Small intestine (tissue), 7 donors: Measurements from ENCODE around the gene CNOT2. TPM values are rescaled to one million over a fixed set of nuclear protein-coding genes. Genes with fewer than 3 reads are reported as not detected.
A peak's percentile ranks its signal among the peaks of the same experiment; 100 is the strongest.
"Not testable (repeated sequence)": the region's sequence is repeated elsewhere in the genome, so short reads cannot be mapped to it uniquely, and the experiment has no call there.

Source experiments
- DNase-seq, 2 donors: peaks; one replicate each; pipeline versions ENCODE4 v3.0.0 to v3.0.0-alpha.2; 2013
- FAIRE-seq: peaks from 2 replicates; lab custom pipeline; 2012; peaks lifted over from hg19 to GRCh38; lab: Jason Lieb, UNC
- H3K27ac ChIP-seq, 3 donors: one replicate each; pipeline ENCODE4 v1.5.1; 2013; ENCODE audit warnings: low read length in 2 of 3, mild to moderate bottlenecking in 2 of 3, control low read depth in 1 of 3, inconsistent platforms in 1 of 3, low read depth in 1 of 3, moderate library complexity in 1 of 3
- H3K27me3 ChIP-seq, 3 donors: one replicate each; pipeline ENCODE4 v1.6.1; 2013; ENCODE audit warnings: low read length in 3 of 3, inconsistent platforms in 1 of 3; ENCODE audit not compliant: control insufficient read depth in 3 of 3, insufficient read depth in 3 of 3
- H3K36me3 ChIP-seq, 3 donors: one replicate each; pipeline ENCODE4 v1.6.1; 2013; ENCODE audit warnings: low read length in 3 of 3, inconsistent platforms in 1 of 3, low read depth in 1 of 3, mild to moderate bottlenecking in 1 of 3, moderate library complexity in 1 of 3; ENCODE audit not compliant: control insufficient read depth in 3 of 3, insufficient read depth in 2 of 3
- H3K4me1 ChIP-seq, 3 donors: one replicate each; pipeline ENCODE4 v1.6.1; 2013; ENCODE audit warnings: low read length in 2 of 3, inconsistent platforms in 1 of 3, low read depth in 1 of 3, mild to moderate bottlenecking in 1 of 3, moderate library complexity in 1 of 3; ENCODE audit not compliant: control insufficient read depth in 3 of 3, insufficient read depth in 2 of 3
- H3K4me3 ChIP-seq, 3 donors: one replicate each; pipeline ENCODE4 v1.5.1; 2013; ENCODE audit warnings: low read length in 3 of 3, control low read depth in 1 of 3, inconsistent platforms in 1 of 3, low read depth in 1 of 3, mild to moderate bottlenecking in 1 of 3, moderate library complexity in 1 of 3
- H3K9me3 ChIP-seq, 2 donors: one replicate each; pipeline ENCODE4 v1.6.1; 2013; ENCODE audit warnings: low read depth in 1 of 2, low read length in 1 of 2; ENCODE audit not compliant: control insufficient read depth in 2 of 2, insufficient read depth in 1 of 2
- WGBS, 3 donors: extraction: QIAGEN DNeasy Blood & Tissue Kit; methylation state at CpG; one replicate each; pipeline ENCODE4 v1.1.7; 2013; 5-methylcytosine and 5-hydroxymethylcytosine counted together
- polyA plus RNA-seq, 4 donors: library from polyadenylated mRNA; stranded (reverse) in 3 of 4; unstranded in 1 of 4; fragments of 200-250 nt in 3 of 4; fragments of 120-200 nt in 1 of 4; gene quantifications; one replicate each; pipeline versions ENCODE4 v1.2.1 to v1.2.3, GENCODE V29; 2013
- donor health status: healthy with polysubstance abuse.
- donor health status: control.
- donor health status: control.
- donor health status: Bipolar disorder and iron deficiency.
- donor health status: healthy.

Gene CNOT2
- polyA plus RNA-seq, 4 donors = 29.8 to 78.6 (median 39.5) TPM

DNA sequence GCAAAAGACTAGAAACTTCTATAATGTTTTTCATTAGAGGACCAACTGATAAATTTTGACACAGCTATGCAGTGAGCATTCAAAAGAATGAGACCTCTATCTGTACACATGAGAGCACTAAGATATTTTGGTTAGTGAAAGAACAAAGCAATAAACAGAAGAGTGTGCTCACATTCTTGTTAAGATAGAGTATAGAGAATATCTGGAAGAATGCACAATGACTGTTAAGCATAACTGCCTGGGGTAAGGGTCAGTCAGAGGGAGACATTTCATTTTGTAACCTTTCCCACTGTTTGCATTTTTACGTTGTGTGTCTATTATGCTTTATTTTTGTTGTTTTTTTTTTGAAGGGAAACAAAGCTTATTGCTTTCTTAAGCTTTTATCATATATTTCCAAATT is 143.5 kb downstream of the CNOT2 start:
- H3K27me3 ChIP-seq = no peaks in the 10 kb centered on the region
- peaks cover 0 to 5% of the 10 kb centered on the region in 2 donors for H3K9me3 ChIP-seq
- 82 to 85% (median 85%) methylated on average over 1 of the region's 1 CpG for WGBS, 3 donors
- H3K36me3 ChIP-seq = no peaks in the 10 kb centered on the region
- no peak overlapping the region for H3K27ac ChIP-seq
- H3K4me1 ChIP-seq = no peaks in the 10 kb centered on the region
- FAIRE-seq = no peak
- no peak for DNase-seq
- H3K4me3 ChIP-seq = no peak overlapping the region

DNA sequence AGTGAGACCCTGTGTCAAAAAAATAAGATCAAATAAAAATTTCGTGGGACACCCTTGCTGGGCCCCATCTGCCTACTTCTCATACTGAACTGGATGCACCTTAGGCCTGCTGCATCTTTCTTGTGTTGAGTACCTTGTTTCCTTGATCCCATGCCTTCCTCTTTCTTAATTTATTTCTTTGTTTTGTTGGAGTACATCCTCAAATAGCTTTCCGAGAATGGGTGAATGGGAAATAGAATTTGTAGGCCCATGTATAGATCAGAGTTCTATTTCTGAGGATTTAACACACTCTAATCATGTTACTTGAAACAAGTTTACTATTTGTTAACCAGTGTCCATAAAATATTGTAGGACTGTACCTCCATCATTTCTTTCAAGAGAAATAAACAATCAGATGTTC is 146.4 kb downstream of the CNOT2 start:
- 66 to 90% (median 84%) methylated on average over 2 of the region's 2 CpGs for WGBS, 3 donors
- no peak overlapping the region for H3K27ac ChIP-seq
- DNase-seq (no peak), FAIRE-seq (no peak)
- H3K4me1 ChIP-seq = peaks cover 0 to 3% (median 0%) of the 10 kb centered on the region in 3 donors
- no peaks in the 10 kb centered on the region for H3K36me3 ChIP-seq
- no peaks in the 10 kb centered on the region for H3K27me3 ChIP-seq
- H3K4me3 ChIP-seq = no peak overlapping the region
- peaks cover 0 to 5% of the 10 kb centered on the region in 2 donors for H3K9me3 ChIP-seq

DNA sequence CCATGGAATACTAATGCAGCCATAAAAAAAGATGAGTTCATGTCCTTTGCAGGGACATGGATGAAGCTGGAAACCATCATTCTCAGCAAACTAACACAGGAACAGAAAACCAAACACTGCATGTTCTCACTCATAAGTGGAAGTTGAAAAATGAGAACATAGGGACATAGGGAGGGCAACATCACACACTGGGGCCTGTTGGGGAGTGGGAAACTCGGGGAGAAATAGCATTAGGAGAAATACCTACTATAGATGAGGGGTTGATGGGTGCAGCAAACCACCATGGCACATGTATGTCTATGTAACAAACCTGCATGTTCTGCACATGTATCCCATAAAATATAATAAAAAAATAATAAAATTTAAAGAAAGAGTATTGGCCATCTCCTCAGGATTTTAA is 149.4 kb downstream of the CNOT2 start:
- H3K36me3 ChIP-seq, FAIRE-seq, DNase-seq, H3K27me3 ChIP-seq, H3K9me3 ChIP-seq, H3K27ac ChIP-seq, H3K4me1 ChIP-seq, H3K4me3 ChIP-seq: not testable (repeated sequence)
- WGBS, 3 donors = 50 to 68% (median 63%) methylated on average over 1 of the region's 1 CpG

DNA sequence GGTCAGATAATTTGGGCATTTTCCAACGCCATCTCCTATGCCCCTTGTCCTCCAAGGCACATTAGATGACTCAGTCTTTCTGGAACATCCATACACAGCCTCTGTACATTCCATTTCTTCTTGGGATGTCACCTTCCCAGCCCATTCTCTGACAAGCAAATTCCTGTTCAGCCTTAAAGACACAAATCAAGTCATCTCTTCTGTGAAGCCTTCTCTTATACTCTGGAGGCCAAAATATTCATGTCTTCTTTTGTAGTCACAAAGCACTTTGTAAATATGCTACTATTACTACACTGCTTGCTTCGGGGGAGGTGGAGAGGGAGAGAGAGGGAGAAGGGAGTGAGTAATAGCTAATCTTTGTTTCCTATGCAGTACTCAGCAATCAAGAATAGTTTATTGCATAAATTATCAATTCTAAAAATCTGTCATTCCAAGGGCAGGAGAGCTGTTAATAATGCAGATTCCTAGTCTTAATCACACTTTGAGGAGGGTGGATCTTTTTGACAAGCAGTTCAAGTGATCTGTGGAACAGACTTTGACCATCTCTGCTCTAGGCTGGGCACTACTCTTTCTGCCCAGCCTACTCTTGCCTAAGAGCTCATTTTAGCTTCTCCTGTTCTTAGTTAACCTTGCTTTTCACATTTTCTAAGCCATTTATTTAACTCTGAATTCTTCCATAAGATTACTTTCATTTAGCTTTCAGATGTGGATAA is 150.7 kb downstream of the CNOT2 start:
- H3K27me3 ChIP-seq = no peaks in the 10 kb centered on the region
- H3K27ac ChIP-seq = no peak overlapping the region
- H3K4me1 ChIP-seq = peaks cover 0 to 4% (median 0%) of the 10 kb centered on the region in 3 donors
- WGBS, 3 donors = 14 to 55% (median 27%) methylated on average over 2 of the region's 2 CpGs
- DNase-seq (peak; percentile 40 to 81), FAIRE-seq (no peak)
- H3K4me3 ChIP-seq = no peak overlapping the region
- H3K9me3 ChIP-seq = peaks cover 0 to 5% of the 10 kb centered on the region in 2 donors
- no peaks in the 10 kb centered on the region for H3K36me3 ChIP-seq

DNA sequence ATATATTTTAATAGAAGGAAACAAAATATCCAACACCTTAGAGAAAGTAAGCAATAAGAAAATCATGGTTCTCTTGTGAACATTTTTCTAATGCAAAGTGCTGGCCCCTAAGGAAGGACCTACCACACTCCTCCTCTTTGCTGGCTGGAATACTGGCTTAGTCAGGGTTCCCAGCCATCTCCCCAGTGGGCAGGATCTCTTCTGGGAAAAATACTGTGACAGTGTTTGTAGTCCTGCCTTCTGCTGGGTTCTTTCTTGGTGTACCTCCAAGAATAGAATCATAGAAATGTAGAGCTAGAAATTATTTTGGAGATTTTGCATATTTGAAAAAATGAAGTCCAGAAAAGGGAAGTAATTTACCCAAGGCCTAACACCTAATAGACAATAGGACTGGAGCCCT is 154.8 kb downstream of the CNOT2 start:
- FAIRE-seq (no peak), DNase-seq (no peak)
- Histone ChIP-seq H3K4me3 (no peak overlapping the region), H3K27me3 (no peaks in the 10 kb centered on the region), H3K9me3 (no peaks in the 10 kb centered on the region), H3K4me1 (peaks cover 0 to 4% (median 0%) of the 10 kb centered on the region in 3 donors), H3K27ac (no peak overlapping the region), H3K36me3 (no peaks in the 10 kb centered on the region)

DNA sequence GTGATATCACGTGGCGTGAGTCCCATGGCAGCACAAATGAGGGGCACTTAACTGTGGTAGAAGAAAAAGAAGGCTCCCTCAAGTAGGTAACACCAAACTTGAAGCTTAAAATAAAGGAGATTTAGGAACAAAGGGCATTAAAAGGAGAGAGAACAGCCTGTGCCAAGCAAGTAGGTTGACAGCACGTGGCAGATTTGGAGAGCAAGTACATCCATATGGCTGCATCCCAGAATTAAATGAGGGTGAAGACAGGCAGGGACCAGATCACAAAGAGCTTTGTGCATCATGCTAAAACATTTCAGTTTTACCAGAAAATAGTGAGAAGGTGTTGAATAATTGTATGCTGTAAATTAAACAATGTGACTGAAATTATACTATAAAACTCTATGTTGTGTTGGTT is 155.6 kb downstream of the CNOT2 start:
- Histone ChIP-seq H3K9me3 (no peaks in the 10 kb centered on the region), H3K27me3 (no peaks in the 10 kb centered on the region), H3K4me1 (peaks cover 0 to 4% (median 0%) of the 10 kb centered on the region in 3 donors), H3K36me3 (no peaks in the 10 kb centered on the region), H3K27ac (no peak overlapping the region), H3K4me3 (no peak overlapping the region)
- DNase-seq (no peak), FAIRE-seq (no peak)
- WGBS, 3 donors = 82 to 92% (median 87%) methylated on average over 3 of the region's 3 CpGs

DNA sequence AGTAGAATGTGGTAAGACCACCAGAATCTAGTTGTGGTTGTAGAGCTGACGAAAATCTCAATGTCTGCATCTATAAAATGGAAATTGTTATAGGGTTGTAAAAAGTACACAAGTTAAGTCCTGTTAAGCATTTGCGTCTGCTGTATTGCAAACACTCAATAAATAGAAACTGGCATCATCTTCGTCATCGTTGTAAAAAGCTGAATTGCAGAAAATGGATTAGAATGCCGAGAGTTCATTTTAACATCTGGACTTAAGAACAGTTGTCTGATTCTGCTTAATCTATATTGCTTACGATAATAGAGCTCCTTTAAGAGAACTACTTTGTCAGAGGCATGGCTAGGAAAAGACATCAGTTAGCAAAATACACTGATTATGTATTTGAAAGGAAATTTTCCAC is 156.1 kb downstream of the CNOT2 start:
- H3K9me3 ChIP-seq = no peaks in the 10 kb centered on the region
- no peak overlapping the region for H3K4me3 ChIP-seq
- peaks cover 0 to 4% (median 0%) of the 10 kb centered on the region in 3 donors for H3K4me1 ChIP-seq
- FAIRE-seq = no peak
- 85 to 89% (median 88%) methylated on average over 6 of the region's 6 CpGs for WGBS, 3 donors
- H3K27me3 ChIP-seq = no peaks in the 10 kb centered on the region
- no peaks in the 10 kb centered on the region for H3K36me3 ChIP-seq
- H3K27ac ChIP-seq = no peak overlapping the region
- DNase-seq = no peak

DNA sequence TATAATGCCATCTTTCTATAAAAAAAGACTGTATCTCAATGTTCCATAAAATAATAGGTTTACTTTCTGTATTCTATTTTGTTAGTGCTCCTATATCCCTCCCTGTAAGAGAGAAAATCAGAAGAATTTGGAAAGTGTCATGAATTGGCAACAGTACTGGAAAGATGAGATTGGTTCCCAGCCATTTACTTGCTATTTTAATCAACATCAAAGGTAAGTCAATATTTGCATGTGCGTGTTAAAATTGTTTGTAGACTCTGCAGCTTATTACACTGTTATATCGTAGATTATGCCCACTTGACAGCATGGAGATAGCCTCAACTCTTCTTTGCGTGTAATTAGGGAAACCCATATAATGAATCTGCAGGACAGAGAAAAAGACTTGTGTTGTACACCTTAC is 156.9 kb downstream of the CNOT2 start:
- Histone ChIP-seq H3K4me1 (no peaks in the 10 kb centered on the region), H3K27ac (no peak overlapping the region), H3K4me3 (no peak overlapping the region), H3K9me3 (no peaks in the 10 kb centered on the region), H3K36me3 (no peaks in the 10 kb centered on the region), H3K27me3 (no peaks in the 10 kb centered on the region)
- FAIRE-seq (no peak), DNase-seq (no peak)
- WGBS, 3 donors = 55 to 84% (median 64%) methylated on average over 3 of the region's 3 CpGs

DNA sequence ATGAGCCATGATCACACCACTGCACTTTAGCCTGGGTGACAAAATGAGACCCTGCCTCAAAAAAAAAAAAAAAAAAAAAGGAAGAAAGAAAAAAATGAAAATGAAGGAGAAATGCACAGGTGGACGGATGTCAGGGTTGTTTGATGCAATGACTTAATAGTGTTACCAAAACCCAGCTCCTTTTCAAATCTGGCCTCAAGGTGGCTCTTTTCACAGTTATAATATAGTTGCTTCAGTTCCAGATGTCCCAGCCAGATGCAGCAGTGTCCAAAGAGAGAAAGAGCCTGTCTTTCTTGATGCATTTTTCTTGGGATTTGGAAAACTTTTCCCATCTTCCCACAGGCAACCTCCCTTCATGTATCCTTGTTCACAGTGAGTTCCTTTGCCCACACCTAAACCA is 159.4 kb downstream of the CNOT2 start:
- no peak overlapping the region for H3K27ac ChIP-seq
- no peaks in the 10 kb centered on the region for H3K27me3 ChIP-seq
- DNase-seq (peak; percentile 2 to 15), FAIRE-seq (no peak)
- WGBS, 3 donors = 71 to 88% (median 81%) methylated on average over 1 of the region's 1 CpG
- no peaks in the 10 kb centered on the region for H3K9me3 ChIP-seq
- H3K4me3 ChIP-seq = no peak overlapping the region
- no peaks in the 10 kb centered on the region for H3K4me1 ChIP-seq
- no peaks in the 10 kb centered on the region for H3K36me3 ChIP-seq
